Measurements from ENCODE around the gene DPYD.
"Not testable (repeated sequence)": the region's sequence is repeated elsewhere in the genome, so short reads cannot be mapped to it uniquely, and the experiment has no call there.

The DPYD gene

DNA sequence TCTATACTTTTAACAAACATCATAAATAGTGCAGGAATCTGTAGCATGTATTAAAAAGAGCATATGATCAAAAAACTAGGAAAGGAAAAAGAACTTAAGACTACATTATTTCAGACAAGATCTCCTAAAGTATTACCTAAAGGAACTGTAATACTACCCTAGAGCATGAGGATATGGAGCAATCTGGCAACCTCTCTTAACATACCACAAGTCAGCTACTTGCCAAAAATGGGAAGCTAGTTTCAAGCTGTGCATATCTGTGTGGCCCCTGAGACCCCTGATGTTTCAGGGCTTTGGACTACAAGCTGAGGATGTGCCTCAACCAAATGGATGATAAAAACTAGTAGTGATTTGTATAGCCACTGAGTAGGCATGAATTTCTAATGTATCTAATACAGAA, 673.6 kb downstream of the DPYD start:
- Histone ChIP-seq H3K9me3 (ENCODE audit: severe bottlenecking) (no peaks in the 10 kb centered on the region), H3K27me3 (ENCODE audit: insufficient read depth, poor library complexity, severe bottlenecking) (no peaks in the 10 kb centered on the region), H3K4me1 (ENCODE audit: insufficient read depth, poor library complexity, severe bottlenecking) (no peaks in the 10 kb centered on the region), H3K36me3 (ENCODE audit: low read depth) (no peaks in the 10 kb centered on the region), H3K27ac (ENCODE audit: poor library complexity, severe bottlenecking) (no peak overlapping the region), H3K4me3 (ENCODE audit: severe bottlenecking) (no peak overlapping the region)
- ATAC-seq (ENCODE audit: low read depth), result no peak
- TF ChIP-seq, protein P1, sequence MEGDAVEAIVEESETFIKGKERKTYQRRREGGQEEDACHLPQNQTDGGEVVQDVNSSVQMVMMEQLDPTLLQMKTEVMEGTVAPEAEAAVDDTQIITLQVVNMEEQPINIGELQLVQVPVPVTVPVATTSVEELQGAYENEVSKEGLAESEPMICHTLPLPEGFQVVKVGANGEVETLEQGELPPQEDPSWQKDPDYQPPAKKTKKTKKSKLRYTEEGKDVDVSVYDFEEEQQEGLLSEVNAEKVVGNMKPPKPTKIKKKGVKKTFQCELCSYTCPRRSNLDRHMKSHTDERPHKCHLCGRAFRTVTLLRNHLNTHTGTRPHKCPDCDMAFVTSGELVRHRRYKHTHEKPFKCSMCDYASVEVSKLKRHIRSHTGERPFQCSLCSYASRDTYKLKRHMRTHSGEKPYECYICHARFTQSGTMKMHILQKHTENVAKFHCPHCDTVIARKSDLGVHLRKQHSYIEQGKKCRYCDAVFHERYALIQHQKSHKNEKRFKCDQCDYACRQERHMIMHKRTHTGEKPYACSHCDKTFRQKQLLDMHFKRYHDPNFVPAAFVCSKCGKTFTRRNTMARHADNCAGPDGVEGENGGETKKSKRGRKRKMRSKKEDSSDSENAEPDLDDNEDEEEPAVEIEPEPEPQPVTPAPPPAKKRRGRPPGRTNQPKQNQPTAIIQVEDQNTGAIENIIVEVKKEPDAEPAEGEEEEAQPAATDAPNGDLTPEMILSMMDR (IDR thresholded peaks at IDR 0.05; ENCODE audit: poor library complexity, severe bottlenecking), result no peak
- DNase-seq (ENCODE audit: low spot score), result no peak

DNA sequence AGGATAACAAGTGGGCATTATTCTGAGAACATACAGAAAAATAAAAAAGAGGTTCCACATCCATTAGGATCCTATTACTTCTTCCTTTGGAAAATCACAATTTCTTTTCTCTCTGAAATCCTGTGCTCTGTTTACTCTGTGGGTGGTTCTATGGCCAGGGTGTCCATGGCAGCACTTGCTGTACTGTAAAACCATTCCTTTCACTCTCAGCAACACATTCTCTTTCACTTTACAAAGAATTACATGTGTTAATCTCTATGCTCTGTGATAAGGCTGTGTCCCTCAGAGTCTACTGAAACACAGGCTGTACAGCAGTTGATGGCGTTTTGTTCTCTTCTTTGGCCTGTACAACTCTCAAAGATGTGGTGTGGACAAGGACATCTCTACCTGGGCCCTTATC, 675.2 kb downstream of the DPYD start:
- H3K27me3 ChIP-seq (ENCODE audit: insufficient read depth, poor library complexity, severe bottlenecking), result no peaks in the 10 kb centered on the region
- TF ChIP-seq, protein P1 (IDR thresholded peaks at IDR 0.05; ENCODE audit: poor library complexity, severe bottlenecking), result no peak
- no peak for ATAC-seq (ENCODE audit: low read depth)
- no peak for DNase-seq (ENCODE audit: low spot score)
- H3K36me3 ChIP-seq (ENCODE audit: low read depth), result no peaks in the 10 kb centered on the region
- no peak overlapping the region for H3K27ac ChIP-seq (ENCODE audit: poor library complexity, severe bottlenecking)
- no peak overlapping the region for H3K4me3 ChIP-seq (ENCODE audit: severe bottlenecking)
- no peaks in the 10 kb centered on the region for H3K4me1 ChIP-seq (ENCODE audit: insufficient read depth, poor library complexity, severe bottlenecking)
- H3K9me3 ChIP-seq (ENCODE audit: severe bottlenecking), result no peaks in the 10 kb centered on the region

DNA sequence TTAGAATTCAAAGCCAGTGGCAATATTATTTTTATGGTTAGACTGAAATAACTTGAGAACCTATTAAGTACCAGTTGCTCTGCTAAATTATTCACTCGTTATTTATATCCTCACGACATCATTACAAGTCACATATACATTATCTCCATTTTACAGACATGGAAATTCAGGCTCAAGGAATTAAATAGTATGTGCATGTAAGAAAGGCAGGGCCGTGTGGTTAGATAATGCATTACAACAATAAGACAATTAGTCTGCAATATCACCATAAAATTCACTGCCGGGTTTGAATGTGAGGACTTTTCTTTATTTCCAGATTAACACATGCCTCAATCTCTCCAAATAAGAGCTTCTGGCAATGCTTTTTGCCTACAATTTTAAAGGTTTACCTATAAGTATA, 675.8 kb downstream of the DPYD start:
- TF ChIP-seq, protein P1 (IDR thresholded peaks at IDR 0.05; ENCODE audit: poor library complexity, severe bottlenecking), result no peak
- no peak for DNase-seq (ENCODE audit: low spot score)
- H3K27me3 ChIP-seq (ENCODE audit: insufficient read depth, poor library complexity, severe bottlenecking), result no peaks in the 10 kb centered on the region

DNA sequence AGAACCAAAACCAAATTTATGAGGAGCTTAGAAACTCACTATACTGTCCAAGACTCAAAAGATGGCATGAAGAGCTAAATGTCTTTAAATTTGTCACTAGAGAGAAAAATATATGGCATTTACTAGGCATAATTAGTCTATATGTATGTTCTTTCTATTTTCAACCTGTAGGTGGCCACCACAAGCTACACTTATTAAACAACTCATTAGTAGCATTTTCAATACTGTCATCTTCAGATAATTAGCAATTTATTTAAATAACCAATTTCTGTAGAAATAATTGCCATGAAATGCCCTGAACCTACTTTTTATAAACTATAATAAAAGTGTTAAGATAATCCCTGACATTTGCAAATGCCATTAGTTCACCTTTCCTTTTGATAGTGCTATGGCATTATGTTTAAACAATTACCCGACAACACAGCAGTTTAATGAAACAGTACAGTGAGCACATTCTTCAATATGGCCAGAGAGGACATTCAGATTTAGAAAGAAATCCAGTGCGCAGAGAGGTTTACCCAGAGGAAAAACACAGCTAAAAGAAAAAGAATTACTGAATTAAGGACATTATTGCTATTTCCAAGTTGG, 676.8 kb downstream of the DPYD start:
- Histone ChIP-seq H3K4me3 (ENCODE audit: severe bottlenecking) (no peak overlapping the region), H3K4me1 (ENCODE audit: insufficient read depth, poor library complexity, severe bottlenecking) (no peaks in the 10 kb centered on the region), H3K9me3 (ENCODE audit: severe bottlenecking) (no peaks in the 10 kb centered on the region), H3K27ac (ENCODE audit: poor library complexity, severe bottlenecking) (no peak overlapping the region), H3K27me3 (ENCODE audit: insufficient read depth, poor library complexity, severe bottlenecking) (no peaks in the 10 kb centered on the region), H3K36me3 (ENCODE audit: low read depth) (no peaks in the 10 kb centered on the region)
- TF ChIP-seq, protein P1 (IDR thresholded peaks at IDR 0.05; ENCODE audit: poor library complexity, severe bottlenecking), result peak; percentile 83
- DNase-seq (ENCODE audit: low spot score) (no peak), ATAC-seq (ENCODE audit: low read depth) (no peak)

More for the DNA sequence above, 675.8 kb downstream of the DPYD start:
- Histone ChIP-seq H3K36me3 (ENCODE audit: low read depth) (no peaks in the 10 kb centered on the region), H3K4me1 (ENCODE audit: insufficient read depth, poor library complexity, severe bottlenecking) (no peaks in the 10 kb centered on the region), H3K9me3 (ENCODE audit: severe bottlenecking) (no peaks in the 10 kb centered on the region), H3K27ac (ENCODE audit: poor library complexity, severe bottlenecking) (no peak overlapping the region), H3K4me3 (ENCODE audit: severe bottlenecking) (no peak overlapping the region)
- ATAC-seq (ENCODE audit: low read depth), result no peak

DNA sequence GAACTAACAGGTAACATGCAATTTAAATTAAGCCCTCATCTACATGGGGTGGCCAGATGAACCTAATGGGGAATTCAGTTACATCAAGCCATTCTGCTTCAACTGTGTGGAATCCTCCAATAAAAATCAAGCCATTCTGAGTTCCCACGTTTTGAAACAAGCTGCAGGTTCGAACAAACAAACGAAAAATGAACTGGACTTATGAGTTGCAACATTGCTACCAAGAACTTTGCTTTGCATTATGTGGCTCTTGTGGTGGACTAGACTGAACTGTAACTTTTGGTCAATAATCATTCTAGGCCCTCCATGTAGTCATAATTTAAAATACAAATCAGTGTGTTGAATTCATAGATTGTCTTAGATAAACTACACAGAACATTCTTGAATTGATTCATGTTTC, 682.0 kb downstream of the DPYD start:
- Histone ChIP-seq H3K27ac (ENCODE audit: poor library complexity, severe bottlenecking) (no peak overlapping the region), H3K27me3 (ENCODE audit: insufficient read depth, poor library complexity, severe bottlenecking) (no peaks in the 10 kb centered on the region)

DNA sequence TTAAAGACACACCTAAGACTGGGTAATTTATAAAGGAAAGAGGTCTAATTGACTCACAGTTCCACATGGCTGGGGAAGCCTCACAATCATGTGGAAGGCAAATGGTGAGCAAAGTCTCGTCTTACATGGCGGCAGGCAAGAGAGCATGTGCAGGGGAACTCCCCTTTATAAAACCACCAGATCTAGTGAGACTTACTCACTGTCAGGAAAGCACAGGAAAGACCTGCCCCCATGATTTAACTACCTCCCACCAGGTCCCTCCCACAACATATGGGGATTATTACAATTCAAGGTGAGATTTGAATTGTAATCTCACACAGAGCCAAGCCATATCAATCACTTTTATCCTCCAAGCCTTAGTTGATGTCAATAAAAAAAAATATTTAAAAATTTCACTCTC, 689.5 kb downstream of the DPYD start:
- not testable (repeated sequence) for H3K27ac ChIP-seq (ENCODE audit: poor library complexity, severe bottlenecking); H3K36me3 ChIP-seq (ENCODE audit: low read depth); ATAC-seq (ENCODE audit: low read depth)

More for the DNA sequence above, 682.0 kb downstream of the DPYD start:
- no peak for DNase-seq (ENCODE audit: low spot score)
- no peak for ATAC-seq (ENCODE audit: low read depth)
- H3K9me3 ChIP-seq (ENCODE audit: severe bottlenecking), result no peaks in the 10 kb centered on the region
- no peaks in the 10 kb centered on the region for H3K4me1 ChIP-seq (ENCODE audit: insufficient read depth, poor library complexity, severe bottlenecking)
- H3K4me3 ChIP-seq (ENCODE audit: severe bottlenecking), result no peak overlapping the region
- TF ChIP-seq, protein P1 (IDR thresholded peaks at IDR 0.05; ENCODE audit: poor library complexity, severe bottlenecking), result no peak
- no peaks in the 10 kb centered on the region for H3K36me3 ChIP-seq (ENCODE audit: low read depth)

More for the DNA sequence above, 689.5 kb downstream of the DPYD start:
- H3K9me3 ChIP-seq (ENCODE audit: severe bottlenecking); H3K27me3 ChIP-seq (ENCODE audit: insufficient read depth, poor library complexity, severe bottlenecking); H3K4me1 ChIP-seq (ENCODE audit: insufficient read depth, poor library complexity, severe bottlenecking); DNase-seq (ENCODE audit: low spot score); H3K4me3 ChIP-seq (ENCODE audit: severe bottlenecking): not testable (repeated sequence)

Data from RWPE2 (cell line).